T-helper 1 cell (primary cell): ENCODE measurements around the gene APOB.

Experiments
- DNase-seq, 5 donors: peaks; one replicate each; pipeline ENCODE4 v3.0.0-alpha.2; 2012 to 2020

The APOB gene

DNA sequence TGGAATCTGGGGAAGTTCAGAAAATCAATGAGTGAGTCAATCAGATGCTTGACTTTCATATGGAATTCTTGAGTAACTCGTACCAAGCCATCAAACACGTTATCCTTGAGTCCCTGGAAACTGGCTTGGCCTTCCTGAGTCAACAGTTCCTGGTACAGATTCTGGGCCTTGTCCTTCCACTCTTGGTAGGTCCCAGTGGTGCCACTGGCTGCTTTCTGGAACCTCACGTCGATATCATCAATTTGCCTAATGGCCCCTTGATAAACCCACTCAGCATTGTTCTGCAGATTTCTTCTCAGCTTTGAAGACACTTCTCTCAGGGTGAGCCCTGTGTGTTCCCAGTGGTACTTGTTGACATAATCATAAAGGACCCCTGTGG is 41.1 kb downstream of the APOB start:
- no peak for DNase-seq

DNA sequence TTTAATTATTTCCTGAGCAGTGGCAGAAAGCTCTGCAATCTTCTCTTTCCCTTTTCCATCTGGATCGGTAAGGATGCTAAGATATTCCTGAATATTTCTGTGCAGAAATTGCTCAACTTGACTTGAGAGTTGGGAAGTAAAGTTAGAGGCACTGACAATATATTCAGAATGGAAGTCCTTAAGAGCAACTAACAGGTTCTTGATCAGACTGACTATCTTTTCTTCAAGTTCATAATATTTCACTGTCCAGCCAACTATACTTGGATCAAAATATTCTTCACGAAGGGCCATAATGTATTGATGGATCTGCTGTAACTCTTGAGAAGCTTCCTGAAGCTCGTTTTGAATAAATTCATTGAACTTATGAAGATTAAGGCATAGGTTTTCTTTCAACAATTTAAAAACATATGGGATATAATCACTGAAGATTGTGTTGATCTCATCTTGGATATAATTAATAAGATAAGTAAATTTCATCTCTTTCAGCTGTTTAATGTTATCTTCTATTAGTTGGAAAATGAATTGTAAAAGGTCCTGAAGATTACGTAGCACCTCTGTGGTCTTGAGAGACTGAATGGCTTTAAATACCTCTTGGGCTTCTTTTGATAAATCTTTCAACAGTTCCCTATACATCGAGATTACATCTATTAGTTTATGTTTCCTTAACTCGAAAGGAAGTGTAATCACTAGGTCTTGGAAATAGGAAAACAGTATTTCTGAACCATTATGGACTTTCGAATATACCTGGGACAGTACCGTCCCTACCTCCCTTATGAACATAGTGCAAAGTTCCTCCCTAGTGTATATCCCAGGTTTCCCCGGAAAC is 41.7 kb downstream of the APOB start:
- no peak for DNase-seq

DNA sequence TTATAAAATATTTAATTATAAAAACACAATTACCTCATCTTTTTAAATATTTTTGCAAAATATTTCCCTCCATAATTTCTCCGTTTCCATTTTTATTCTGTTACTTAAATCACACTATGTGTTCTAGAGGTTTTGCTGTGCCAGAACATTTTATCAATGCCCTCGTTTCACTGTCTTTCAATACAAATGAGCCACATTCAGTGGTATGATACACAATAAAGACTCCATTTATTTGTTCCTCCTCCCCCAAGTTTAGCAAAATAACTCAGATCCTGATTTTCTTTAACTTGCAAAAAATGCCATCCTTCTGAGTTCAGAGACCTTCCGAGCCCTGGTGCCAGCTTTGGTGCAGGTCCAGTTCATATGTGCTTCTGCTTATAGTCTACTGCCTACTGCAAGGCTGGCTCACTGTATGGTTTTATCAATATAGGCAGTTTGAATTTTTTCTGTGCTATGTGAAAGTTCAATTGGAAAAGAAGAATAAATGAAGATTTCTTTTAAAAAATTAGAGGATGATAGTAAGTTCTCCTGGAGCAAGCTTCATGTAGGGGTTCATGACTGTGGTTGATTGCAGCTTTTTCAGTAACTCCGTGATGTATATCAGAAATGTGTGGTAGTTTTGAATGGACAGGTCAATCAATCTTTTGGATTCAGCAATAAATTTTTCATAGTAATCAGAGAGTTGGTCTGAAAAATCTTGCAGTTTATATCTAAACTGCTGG is 42.5 kb downstream of the APOB start:
- DNase-seq: no peak

DNA sequence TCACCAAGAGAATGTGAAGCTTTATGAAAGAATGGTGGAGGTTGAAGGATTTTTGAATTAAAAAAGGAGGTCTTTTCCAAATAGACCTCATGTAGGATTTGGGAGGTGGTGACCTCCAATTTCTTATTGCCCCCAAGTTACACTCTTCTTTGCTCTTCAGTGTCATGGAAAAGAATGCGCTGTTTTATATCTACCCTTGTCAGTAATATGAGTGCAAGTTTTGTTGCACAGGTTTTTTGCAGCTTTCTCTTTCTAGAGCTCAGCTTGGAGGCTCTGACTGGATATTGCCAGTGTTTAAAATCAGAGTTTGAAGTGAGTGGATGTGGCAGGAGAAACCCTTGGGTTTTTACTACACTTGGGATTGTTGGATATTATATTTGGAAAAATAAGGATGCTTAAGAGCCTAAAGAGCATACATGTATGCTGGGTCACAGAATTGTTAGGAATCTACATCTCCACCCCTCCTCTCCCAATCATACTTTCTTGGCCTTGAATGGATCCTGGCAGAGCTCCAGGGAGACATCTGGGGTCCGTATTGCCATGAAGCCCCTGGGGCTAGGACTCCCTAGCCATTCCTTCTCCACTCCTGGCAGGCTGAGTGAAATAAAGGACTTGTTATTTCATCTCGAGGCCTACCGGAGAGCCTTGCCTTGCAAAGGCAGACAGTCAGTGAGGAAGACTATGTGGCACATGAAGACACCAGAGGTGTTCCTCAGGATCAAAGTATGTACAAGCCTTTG is 43.8 kb downstream of the APOB start:
- no peak for DNase-seq

DNA sequence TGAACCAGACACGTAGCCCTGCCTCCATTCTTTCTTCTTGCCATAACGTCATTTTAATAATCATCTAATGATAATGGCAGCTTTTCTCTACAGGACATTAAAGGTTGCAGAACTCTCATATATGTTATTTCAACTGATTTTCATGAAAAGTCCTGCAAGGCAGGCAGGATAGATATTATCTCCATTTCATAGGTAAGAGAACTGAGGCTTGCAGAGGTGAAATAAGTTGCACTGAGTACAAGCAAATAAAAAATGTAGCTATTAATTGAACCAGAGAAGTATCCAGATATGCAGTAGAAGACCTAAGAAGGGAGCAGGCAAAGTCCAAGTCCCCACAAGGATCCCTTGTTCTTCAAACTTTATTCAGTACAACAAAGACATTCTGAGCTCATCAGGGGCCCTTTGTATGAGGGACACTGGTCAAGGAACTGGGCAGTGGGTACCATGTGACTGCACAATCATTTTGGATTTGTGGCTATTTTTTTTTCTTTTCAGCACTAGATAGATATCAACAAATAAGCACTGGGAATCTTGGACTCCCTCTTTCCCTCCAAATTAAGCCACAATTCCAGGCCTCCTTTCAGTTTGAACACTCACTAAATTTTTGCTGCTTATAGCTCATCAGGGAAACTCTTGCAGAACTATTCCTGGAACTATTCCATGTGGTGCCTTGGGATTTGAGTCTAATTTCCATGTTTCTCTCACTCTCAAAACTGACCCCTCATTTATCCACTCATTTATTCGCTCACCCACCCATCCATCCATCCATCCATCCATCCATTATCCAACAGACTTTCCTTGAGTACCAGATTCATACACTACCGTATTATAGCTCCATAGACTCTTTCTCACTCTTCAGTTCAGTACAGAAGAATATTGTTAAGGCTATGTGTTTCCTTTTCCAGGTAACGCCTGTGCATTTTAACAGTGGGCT is 44.6 kb downstream of the APOB start:
- no peak for DNase-seq

DNA sequence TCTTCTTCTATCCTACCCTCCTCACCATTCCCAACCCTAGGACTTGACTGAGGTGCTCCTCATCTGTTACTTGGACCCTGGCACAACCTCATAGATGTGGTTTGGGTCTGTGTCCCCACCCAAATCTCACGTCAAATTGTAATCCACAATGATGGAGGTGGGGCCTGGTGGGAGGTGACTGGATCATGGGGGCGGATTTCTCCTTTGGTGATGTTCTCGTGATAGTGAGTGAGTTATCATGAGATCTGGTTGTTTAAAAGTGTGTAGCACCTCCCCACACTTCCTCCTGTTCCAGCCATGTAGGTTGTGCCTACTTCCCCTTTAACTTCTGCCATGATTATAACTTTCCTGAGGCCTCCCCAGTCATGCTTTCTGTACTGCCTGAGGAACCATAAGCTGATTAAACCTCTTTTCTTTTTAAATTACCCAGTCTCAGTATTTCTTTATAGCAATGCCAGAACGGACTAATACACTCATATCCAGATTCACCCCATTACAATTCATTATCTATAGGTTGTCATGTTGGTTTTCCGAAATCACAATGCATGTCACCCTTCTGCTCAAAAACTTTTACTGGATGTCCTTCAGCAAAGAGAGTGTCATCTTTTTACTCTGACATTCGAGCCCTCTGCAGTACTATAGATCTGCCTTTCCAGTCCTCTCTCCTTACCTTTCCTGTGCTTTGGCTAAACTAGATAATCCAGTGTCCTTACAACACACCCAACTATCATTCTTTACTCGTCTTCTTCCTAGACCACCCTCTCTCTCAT is 45.7 kb downstream of the APOB start:
- DNase-seq: no peak

DNA sequence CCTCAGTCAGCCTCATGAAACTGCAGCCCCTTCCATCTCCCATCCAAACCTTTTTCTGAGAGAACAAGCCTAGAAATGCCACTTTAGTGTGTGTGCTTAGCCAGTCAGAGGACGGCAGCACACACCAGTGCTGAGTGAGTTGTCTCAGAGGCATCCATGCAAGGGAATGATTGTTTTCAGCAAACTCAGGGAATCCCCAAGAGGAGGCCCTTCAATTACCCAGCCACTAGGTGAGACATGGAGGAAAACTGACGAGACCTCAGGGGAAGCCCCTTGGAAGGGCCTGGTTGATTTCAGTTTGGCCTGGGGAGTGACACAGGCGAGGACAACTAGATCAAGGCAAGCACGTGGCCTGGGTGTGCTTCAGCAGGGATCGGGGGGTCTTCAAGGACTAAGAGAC is 49.7 kb downstream of the APOB start:
- DNase-seq: no peak

DNA sequence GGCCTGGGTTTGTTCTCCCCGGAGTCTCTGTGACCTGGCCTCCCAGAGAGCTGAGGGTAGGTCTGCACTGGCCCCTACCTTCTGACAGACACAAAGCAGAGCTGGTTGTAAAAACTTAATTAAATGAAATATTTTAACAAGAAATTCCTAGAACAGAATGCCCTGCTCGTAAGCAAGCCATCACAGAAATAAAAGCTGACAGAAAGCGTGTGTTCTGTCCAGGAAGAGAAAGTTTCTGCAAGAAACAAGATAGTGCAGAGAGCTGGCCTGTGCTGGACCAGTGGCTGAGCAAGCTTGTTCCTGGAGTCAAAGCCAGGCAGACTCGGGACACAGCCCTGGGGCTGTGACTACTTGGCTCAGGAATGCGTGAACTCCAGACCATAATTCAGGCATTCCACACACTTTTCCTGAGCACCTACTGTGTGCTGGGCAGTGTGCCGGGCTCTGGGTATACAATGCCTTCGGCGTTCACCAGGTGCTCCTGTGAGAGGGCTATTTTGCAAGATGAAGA is 51.6 kb downstream of the APOB start:
- DNase-seq: no peak

DNA sequence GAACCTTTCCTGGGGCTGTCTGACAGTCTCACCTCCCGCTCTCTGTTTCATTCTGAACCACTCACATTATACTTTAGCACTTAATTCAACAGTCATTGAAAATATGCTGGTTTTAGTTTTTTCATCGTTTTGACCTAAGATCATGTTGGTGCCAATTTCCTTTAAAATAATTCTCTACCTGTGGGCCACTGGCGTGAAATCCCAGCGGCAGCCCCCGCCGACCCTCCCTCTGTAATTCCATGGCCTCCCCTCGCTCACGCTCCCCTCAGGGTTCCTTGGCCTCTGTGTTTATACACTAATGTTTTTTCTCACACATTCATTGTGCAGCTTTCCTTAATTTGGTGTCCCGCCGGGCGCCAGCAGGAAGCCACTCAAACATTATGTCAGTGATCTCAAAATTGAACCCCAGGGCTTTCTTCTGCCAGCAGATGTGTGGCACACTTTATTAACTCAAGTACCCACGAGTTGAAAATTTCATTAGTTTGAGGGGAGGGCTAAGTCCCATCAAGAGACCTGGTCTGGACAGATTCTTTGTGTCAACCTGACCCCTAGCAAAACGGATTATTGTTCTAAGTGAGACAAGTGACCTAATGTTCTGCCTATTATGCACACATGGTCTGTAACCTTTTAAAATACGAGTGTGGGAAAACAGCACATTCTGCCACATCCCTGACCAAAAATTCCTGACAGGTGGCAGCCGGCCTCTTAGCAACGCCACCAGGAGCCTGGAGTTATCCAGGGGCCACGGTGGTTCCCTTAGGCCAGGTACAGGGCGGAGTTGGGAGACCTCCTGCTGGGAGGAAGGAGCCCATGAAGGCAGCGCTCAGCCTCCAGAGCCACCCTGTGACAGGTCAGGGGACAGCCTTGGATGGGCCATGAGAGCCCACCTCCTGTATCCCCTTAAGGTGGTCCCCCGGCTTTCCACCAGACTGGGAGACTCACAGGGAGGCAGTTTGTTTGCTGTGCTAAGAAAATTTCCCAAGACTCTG is 53.1 kb downstream of the APOB start:
- no peak for DNase-seq

DNA sequence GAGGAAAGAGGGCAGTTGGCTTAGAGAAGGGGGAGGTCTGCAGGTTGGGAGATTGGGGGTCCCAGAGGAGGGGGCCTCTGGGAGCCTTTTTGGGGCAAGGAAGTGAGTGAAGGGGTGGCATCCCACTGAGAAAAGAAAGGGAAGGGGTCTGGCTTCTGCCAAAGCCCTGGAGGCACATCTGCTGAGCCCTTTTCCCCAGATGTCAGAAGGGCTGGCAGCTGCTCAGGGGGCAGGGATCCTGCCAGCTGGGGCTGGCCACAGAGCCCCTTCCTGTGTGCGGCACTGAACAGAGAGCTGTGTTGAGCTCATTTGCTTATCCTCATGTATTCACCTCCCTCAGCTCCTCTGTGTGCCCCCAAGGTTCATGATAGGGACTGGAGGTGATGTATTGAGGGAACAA is 54.5 kb downstream of the APOB start:
- no peak for DNase-seq

DNA sequence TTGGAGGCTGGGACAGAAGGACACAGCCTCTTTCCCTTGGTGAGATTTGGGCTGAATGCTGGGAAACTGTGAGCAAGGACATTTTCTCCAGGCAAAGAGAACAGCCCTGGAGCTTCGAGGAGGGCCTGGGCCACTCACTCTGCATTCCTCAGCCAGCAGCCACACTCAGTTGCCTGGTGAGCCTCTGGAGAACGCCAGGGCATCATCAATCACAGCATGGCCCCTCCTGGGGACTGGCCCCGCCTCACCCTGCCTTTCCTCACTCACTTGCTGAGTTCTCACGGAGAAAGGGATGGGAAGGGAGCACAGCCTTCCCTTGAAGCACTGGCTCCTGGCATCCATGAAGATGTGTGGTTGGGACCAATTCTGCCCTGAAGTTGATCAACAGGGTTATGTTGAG is 55.0 kb downstream of the APOB start:
- DNase-seq: no peak

DNA sequence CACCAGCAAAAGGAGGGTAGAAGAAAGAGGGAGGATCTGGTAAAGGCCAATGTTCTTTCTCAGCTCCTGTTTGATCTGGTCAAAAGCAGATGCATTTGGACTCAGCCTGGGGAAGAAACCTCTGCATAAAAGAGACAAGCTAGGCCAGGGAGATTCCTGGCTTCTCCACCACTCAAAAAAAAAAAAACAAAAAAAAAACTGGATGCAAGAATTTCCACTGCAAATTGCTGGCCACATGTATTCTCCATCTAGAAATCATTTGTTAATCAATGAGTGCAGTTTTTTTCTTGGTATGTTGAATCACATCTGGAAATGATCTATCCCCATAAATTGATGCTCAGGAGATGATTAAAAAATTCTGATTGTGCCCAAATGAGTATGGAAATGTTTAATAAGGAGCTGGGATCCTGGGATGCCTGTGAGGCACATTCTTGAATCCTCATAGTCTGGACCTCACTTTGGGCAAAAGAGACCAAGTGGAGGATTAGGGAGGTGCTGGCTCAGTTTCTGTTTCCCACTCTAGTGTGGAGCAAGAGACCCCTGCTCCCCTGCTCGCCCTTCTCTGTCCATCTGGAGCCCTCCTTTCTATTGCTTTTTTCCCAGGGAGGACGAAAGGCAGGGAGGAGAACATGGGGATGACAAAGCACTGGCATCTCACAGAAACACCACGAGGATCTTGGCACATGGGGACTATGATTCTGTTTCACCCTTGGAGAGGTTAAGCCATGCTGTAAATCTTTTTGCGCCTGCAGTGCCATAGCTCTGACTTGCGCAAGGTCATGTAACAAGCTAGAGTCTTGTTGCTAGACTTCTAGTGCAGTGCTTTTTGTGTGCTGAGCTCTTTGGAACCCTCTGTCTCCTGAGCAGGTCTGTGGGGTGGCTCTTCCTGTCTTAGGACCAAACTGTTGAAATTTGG is 57.6 kb downstream of the APOB start:
- DNase-seq: no peak

DNA sequence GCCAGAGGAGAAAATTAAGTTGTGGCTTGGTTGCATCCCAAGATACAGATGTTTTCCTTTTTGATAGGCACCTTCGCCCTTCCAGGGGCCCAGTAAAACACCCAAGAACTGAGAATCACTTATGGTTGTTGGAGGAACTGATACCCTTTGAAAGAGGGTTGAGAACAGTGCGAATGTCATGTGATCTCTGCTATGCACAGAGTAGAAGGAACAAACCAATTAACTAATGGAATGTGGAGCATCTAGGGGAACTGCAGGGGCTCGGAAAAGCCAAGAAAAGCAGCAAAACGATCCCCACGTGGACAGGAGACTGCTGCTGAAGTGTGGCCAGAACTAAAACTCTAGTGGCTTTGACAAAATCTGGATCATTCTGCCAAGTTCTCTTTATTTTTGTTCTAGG is 58.8 kb downstream of the APOB start:
- no peak for DNase-seq

DNA sequence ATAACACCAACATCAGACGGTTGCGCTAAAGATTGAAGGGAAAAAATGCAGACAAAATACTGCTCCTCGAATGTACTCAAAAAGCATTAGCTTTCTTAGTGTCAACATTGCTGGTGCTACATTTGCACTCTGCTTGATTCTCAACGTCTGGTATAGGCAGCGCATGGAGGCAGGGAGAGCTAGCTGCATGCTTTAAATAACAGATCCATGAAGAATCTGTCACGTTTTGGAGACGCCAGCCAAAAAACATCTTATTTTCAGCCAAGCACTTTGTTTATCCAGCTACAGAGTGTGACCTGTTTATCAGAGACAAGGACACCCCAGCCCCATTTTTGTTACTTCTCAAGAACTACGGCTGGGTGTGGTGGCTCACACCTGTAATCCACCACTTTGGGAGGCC is 59.5 kb downstream of the APOB start:
- DNase-seq: no peak

DNA sequence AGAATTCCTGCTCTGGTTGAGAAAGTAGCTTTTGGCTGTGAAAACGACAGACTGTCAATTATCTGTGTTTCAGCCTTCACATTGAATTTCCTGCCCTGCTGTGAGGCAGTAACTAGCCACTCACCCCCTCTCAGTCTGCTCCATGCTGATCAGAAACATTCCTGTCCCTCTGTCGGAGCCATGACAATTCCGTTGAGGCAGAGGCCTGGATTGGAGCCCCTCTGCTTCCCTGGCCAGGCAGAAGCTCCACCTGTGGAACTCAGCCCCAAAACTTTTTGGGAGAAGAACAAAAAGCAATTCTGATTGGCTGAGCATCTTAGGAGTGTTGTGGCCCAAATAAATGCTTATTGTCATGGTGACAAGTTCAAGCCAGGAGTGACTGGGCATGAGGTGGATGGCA is 60.0 kb downstream of the APOB start:
- no peak for DNase-seq

DNA sequence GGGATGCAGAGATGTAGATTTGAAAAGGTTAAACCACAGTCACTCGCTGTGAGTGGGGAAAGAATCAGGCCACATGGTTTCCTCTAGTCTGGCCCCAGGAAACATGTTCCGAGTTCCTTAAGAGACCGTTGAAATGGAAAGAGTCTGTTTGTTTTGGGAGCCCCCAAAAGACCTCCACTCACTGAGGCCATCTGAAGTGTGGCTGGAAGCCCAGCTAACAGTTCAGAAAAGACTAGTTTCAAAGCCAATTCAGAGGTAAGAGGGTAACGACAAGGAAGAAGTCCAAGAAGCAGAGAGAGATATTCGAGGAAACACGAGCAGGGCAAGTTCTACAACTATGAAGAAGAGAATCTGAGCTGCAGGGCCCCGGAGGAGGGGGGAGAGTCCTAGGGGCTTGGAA is 61.0 kb downstream of the APOB start:
- DNase-seq: no peak

DNA sequence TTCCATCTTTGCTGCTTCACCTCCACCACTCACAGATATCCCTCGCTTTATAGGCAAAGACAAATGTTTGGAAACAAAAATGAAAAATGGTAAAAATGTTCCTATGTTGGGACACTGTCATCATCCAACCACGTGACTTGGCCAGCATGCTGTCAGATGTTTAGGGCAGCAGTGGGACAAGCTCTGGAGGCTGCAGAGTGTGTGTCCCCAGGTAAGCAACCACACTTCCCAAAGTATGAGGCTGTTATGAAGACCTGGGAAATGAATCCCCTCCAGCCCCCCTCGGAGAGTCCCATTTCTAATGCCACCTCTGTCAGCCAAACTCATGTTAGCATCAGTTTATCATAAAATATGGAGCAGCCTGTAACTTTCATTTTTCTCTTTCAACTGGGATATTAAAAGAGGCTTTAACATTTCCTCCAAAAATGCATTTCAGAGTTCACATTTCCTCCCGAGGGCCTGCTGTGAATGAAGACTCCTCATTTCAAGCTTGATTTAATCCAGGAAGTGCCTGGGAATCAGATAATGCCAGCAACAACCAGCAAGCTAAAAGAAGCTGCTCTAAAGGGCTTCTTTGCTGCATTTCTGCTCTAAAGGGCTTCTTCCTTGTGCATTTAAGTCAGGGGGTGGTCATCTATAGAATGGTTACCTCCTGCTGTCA is 66.2 kb downstream of the APOB start:
- no peak for DNase-seq

DNA sequence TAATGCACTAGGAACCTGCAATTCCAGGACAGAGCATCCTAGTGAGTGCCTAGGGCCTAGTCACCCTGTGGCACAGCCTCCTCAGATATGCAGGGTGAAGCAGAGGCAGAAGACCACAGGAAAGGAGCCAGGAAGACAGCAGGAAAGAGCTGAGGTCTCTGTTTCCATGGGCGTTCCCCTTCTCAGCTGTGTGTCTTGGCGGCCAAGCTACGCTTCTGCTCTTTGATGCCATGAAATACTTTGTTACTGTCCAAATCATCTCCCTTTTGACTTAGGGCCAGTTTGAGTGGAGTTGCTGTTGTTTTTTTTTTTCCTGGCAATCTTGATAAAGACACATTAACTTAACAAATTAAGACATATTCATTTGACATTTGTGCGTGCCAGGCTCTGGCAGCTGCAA is 67.3 kb downstream of the APOB start:
- no peak for DNase-seq
